8988T (cell line): ENCODE measurements around the gene ARL16.

ENCODE experiments used
- DNase-seq: peaks from one replicate; pipeline ENCODE4 v3.0.0; 2011

ARL16 gene

DNA sequence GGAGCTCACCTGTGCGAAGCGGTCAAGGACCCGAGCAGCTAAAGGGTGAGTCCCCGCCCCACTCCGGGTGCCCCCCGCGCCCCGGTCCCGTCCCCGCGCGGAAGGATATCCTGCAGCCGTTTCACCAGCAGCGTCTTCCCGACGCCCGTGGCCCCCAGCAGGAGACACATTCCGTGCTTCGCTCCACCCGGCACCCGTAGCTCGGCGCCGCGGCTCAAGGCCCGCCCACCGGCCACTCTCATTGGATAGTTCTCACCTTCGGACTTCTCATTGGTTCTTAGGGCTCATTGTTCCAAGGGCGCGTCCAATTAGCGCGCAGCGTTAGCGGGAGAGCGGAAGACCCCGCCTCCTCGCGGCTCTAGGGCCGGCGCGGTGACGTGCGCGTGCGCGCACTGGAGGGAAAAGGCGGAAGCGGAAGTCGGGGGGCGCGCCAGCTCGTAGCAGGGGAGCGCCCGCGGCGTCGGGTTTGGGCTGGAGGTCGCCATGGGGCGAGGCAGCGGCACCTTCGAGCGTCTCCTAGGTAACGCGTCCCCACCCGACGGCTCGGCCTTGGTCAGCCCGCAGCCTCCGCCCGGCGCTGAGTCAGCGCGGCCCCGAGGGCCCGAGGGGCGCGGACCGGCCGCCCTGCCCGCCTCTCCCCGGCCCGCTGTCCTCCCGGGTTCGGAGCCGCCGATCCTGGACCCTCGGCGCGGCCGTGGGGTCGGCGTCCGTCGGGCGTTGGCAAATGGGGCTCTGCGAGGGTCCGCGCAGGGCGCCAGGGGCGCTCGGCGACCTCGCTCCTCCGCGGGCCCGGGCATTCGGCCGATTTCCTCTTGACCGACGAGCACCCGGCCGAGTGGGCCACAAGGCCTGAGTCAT lies at the start of gene ARL16, which contains the start of gene HGS:
Gene ARL16, minus strand, starts transcription at position 214 of the 858 bp plus-strand sequence. Its CDS starts 44 bp downstream, at position 170.
Gene HGS, plus strand, starts transcription at position 428 of the 858 bp plus-strand sequence. Its CDS starts 56 bp downstream, at position 484.
- peak; percentile 96 for DNase-seq

- no peak for DNase-seq
Observed at GRCh38 chr17:81727324-81728031, 43.9 kb upstream of the ARL16 start.

- no peak for DNase-seq
Observed at GRCh38 chr17:81726004-81726403, 42.4 kb upstream of the ARL16 start.

- no peak for DNase-seq
Observed at GRCh38 chr17:81725439-81725838, 41.8 kb upstream of the ARL16 start.

- no peak for DNase-seq
Observed at GRCh38 chr17:81723651-81724209, 40.1 kb upstream of the ARL16 start.

- DNase-seq = peak; percentile 21
Observed at GRCh38 chr17:81722184-81723120, 38.9 kb upstream of the ARL16 start.

- DNase-seq = no peak
Observed at GRCh38 chr17:81720267-81721071, 36.9 kb upstream of the ARL16 start.

- no peak for DNase-seq
Observed at GRCh38 chr17:81719410-81720266, 36.0 kb upstream of the ARL16 start.

DNA sequence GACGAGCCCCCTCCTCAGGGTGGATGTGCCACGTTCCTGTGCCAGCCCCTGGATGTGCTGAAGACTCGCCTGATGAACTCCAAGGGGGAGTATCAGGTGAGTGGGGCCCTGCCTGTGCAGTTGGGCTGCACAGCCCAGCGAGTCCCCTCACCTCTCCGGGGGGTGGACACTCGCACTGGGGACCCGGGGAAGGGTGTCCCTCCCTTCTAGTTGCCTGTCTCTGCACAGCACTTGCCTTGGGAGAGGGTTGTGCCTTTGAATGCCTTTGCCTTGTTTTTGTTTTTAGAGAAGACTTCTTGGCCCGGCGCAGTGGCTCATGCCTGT lies 34.1 kb upstream of the ARL16 start:
- no peak for DNase-seq

DNA sequence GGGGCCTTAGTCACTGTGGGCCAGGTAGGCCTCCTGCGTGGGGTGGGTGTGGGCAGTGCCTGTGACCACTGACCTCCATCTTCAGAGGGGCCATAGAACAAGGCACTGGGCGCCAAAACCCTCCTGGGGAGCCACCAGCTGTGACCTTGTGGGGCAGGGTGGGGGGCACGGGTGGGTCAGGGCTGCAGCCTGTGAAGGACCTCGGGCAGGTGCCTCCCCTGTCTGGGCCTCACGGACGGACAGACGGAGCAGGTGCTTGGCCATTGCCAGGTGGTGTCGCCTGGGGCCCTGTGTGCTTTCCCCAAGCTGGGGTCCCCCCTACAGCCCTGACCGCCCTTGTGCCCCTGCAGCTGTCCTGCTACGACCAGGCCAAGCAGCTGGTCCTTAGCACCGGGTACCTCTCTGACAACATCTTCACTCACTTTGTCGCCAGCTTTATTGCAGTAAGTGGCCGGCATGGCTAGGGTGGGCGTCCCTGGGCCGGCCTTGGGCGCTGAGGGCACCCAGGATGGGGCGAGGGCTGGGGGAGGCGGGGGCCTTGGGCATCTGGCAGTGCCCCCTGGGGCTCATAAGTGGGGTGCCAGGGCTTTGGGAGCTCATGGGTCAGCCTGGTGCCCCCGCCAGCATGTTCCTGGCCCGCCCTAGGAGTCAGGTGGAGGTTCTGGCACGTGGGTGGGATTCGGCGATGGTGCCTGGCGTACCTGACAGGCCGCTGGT lies 33.6 kb upstream of the ARL16 start:
- DNase-seq = no peak

GRCh38 chr17:81716674-81716996 lies 33.0 kb upstream of the ARL16 start:
- DNase-seq = no peak

DNA sequence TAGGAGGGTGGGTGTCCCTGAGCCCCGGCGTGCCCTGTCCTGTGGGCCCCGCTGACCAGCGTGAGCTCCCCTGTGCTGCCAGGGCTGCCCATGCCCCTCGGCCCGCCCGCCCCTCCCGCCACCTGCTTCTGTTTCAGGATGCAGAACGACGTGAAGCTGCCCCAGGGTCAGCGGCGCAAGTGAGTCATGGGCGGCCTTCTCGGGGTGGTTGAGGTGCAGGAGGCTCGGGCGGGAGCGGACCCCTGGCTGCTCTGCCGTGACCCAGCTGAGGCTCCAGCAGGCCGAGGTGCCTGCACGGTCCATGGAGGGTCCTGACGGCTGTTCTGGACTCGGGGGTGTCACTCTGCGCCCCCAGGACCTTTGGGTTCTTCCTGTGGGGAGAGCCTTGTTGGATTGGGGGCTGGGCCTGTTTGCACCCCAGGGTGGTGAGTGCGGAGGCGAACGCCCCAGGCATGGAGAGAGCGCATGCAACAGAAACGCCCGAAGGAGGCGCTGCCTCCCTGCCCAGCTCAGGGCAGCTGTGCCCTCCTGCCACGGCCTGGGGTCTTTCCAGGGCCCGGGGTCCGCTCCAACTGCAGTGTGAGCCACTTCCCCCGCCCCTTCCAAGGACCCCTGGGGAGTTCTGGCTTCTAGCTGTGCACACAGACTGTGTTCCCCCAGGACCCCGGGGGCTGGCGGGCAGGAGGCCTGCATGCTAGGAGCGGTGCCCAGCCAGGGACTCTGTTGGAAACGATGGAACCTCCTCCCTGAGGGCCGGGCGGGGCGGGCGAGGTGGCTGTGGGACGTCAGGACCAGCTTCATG lies 32.5 kb upstream of the ARL16 start:
- DNase-seq = peak; percentile 20

DNA sequence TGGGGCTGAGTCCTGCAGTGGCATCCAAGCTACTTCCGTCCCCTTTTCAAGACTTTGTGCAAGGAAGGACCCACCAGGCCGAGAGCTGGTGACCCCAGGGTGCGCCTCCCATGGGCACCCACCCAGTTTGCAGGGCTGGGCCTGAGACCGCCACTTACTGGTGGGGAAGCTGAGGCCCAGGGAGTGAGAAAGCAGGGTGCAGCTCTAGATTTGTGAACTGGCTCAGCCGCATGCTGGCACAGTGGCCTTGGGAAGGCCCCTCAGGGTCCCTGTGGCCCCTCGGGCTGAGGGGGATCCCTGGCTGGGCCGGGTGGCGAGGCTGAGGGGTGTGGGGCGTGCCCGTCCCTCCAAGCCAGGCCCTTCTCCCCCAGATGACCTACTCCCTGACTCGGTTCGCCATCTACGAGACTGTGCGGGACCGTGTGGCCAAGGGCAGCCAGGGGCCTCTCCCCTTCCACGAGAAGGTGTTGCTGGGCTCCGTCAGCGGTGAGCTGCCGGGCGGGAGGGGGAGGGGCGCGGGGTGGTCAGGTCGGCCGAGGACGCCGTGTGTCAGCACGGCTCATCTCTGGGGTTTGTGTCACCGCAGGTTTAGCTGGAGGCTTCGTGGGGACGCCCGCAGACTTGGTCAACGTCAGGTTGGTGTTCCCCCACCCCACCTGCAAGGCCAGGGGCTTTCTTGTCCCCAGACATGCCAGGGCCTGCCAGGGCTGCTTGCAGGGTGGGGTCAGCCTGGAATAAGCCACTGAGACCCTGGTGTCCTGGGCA lies 31.7 kb upstream of the ARL16 start:
- DNase-seq = no peak

GRCh38 chr17:81714412-81715106 lies 31.0 kb upstream of the ARL16 start:
- no peak for DNase-seq

DNA sequence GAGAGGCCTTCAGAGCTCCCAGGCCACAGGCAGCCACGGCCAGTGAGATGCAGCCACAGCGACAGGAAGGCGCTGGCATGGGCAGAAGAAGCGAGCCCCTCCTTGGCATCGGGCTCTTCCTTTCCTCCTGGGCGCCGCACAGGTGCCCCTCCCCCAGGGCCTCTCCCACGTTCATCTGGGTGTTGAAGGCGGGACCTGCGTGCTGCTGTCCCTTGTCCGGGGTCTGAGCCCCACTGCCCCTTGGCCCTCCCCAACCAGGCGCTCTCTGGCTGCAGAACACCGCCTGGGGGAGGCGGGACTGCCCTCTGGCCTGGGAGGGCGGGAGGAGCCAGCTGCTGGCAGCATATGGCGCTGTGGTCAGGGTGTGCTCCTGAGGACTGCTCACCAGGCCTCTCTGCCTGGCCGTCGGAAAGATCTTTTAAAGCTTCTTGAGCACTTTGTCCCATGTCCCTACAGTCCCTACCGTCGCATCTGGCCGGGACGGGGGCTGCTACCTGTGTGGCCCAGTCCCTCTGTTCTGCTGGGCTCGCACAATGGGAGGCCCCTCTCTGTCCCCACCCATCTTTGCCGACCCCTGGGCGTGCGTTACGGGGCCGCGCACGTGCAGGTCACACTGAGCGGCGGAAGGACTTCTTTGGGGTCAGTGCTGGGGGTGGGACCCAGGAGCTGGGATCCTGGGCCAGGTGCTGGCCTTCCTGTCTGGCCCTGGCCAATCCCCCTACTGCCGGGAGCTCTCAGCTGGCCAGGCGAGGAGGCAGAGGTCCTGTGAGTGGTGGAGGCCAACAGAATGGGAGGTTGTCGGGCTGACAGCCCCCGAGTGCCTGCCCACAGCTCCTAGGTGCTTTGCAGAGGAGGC lies 30.2 kb upstream of the ARL16 start:
- no peak for DNase-seq

GRCh38 chr17:81713004-81713555 lies 29.5 kb upstream of the ARL16 start:
- DNase-seq = no peak
